Lower leg skin (tissue), 4 donors: ENCODE measurements around the gene POLR2L. TPM values are rescaled to one million over a fixed set of nuclear protein-coding genes. Genes with fewer than 3 reads are reported as not detected.

Experiments
- DNase-seq, 2 donors: peaks; one replicate each; pipeline ENCODE4 v3.0.0-alpha.2; 2019; ENCODE audit warnings: low spot score in 2 of 2
- H3K4me3 ChIP-seq: fragments of 200-600 bp; sonication (generic); 2 replicates; pipeline ENCODE4 v1.5.1; 2017; ENCODE audit warnings: mild to moderate bottlenecking, low read depth; ENCODE audit not compliant: poor library complexity, severe bottlenecking
- CTCF ChIP-seq, 3 donors: fragments of 450-650 bp; IDR thresholded peaks; one replicate each; pipeline ENCODE4 v1.5.1; 2016; ENCODE audit warnings: antibody characterized with exemption in 3 of 3, mild to moderate bottlenecking in 3 of 3, moderate library complexity in 2 of 3
- POLR2A ChIP-seq, 2 donors: fragments of 450-650 bp; IDR thresholded peaks; one replicate each; pipeline ENCODE4 v1.6.1; 2016 to 2017; ENCODE audit warnings: antibody characterized with exemption in 2 of 2, mild to moderate bottlenecking in 1 of 2, moderate library complexity in 1 of 2
- WGBS, 2 donors: methylation state at CpG; one replicate each; pipeline ENCODE4 v1.1.5; 2018; 5-methylcytosine and 5-hydroxymethylcytosine counted together
- intact Hi-C: fragments of 100-400 bp; cut with DNase I; formaldehyde crosslinking; loops from one replicate; pipeline ENCODE4 v1.15.0; 2023; ENCODE audit warnings: low total_unique reads
- total RNA-seq, 4 donors: library from RNA; depleted of rRNA; stranded (reverse); fragments of >200 nt; gene quantifications; one replicate each; pipeline ENCODE4 v1.1.0, GENCODE V29; 2016

The POLR2L gene
- total RNA-seq, 4 donors from 2014 or later: 39.1 to 61.2 (median 51.4) TPM

GRCh38 chr11:792535-792821, 49.9 kb downstream of the POLR2L start:
- 90 to 96% methylated on average over 10 to 12 of the region's 15 CpGs for WGBS, 2 donors
- no peak for DNase-seq
- intact Hi-C loops: no loop called here
- TF ChIP-seq CTCF (IDR thresholded peaks at IDR 0.05): no peak
- TF ChIP-seq POLR2A (IDR thresholded peaks at IDR 0.05): no peak
- no peak overlapping the region for H3K4me3 ChIP-seq

DNA sequence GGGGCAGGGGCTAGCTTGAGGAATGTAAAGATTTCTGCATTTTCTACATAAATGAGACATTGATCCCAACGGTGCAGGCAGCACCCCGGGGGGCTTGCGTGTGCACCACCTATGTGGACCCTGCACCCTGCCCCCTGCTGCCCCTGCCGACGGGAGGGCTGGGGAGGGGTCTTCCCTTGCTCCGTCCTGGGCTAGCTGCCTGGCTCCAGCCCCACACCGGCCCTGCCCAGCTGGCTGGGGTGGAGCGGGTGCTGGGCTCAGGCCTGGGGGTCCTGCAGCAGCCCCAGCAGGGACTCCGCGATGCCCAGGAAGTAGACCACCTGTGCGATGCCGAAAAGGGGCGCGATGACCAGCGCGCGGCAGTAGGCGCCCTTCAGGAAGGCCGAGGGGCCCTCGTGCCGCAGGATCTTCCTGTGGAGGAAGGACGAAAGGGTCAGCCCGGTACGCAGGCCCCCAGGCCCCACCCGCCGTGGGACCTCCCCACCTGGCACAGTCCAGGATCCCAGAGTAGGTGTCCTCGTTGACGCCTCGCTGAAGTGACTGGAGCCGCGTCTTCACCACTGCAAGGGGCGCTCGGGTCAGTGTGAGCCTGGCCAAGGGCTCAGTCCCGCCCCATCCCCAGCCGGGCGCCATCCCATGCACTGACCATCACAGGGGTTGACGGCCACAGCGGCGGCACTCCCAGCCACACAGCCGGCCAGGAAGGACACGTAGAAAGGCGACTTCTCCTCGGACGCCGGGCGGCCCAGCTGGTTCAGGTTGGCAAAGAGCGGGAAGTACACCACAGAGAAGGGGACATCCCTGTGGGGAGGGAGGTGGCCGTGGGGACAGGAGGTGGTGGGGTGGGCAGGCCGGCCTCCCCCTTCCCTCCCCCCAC, 50.4 kb downstream of the POLR2L start:
- WGBS, 2 donors: 92 to 93% methylated on average over 36 to 49 of the region's 49 CpGs
- DNase-seq: no peak
- no peak for TF ChIP-seq CTCF (IDR thresholded peaks at IDR 0.05)
- TF ChIP-seq POLR2A (IDR thresholded peaks at IDR 0.05): no peak
- no peak overlapping the region for H3K4me3 ChIP-seq
- intact Hi-C loops: no loop called here

GRCh38 chr11:790721-791564, 51.4 kb downstream of the POLR2L start:
- TF ChIP-seq POLR2A (IDR thresholded peaks at IDR 0.05): no peak
- TF ChIP-seq CTCF (IDR thresholded peaks at IDR 0.05): no peak
- no peak overlapping the region for H3K4me3 ChIP-seq
- DNase-seq: no peak
- intact Hi-C loops: no loop called here
- WGBS, 2 donors: 62% methylated on average over 15 to 18 of the region's 18 CpGs

- 20 to 34% methylated on average over 3 to 7 of the region's 44 CpGs for WGBS, 2 donors
- TF ChIP-seq POLR2A (IDR thresholded peaks at IDR 0.05): no peak
- TF ChIP-seq CTCF (IDR thresholded peaks at IDR 0.05): no peak
- intact Hi-C loops: no loop called here
- no peak within 1 kb of the TSS for H3K4me3 ChIP-seq
- no peak for DNase-seq
Measured at GRCh38 chr11:789943-790342, 52.4 kb downstream of the POLR2L start, which contains the start of gene CEND1. Gene CEND1 (minus strand): TSS chr11:790090. CDS start chr11:788576, 1,514 bp downstream.

Other genes with a start within 250 kb of the POLR2L start
- gene IRF7, start 226.6 kb downstream of the POLR2L start, total RNA-seq: 10 to 100 TPM; 33.7 to 40.9 (median 36.6) TPM
- not detected for gene CDHR5, start 217.6 kb downstream of the POLR2L start, total RNA-seq
- not detected for gene SCT, start 215.3 kb downstream of the POLR2L start, total RNA-seq
- gene DRD4, start 205.3 kb downstream of the POLR2L start, total RNA-seq: 1 to 10 TPM in 1 of 4 donors, under 1 TPM in 1, not detected in 2; 0.23 to 2.0 TPM
- gene DEAF1, start 147.3 kb downstream of the POLR2L start, total RNA-seq: 10 to 100 TPM; 31.1 to 57.0 (median 39.6) TPM
- gene TMEM80, start 146.7 kb downstream of the POLR2L start, total RNA-seq: 10 to 100 TPM; 28.9 to 70.9 (median 42.9) TPM
- 100 to 1,000 TPM; 143 to 242 (median 164) TPM for gene EPS8L2, start 136.3 kb downstream of the POLR2L start, total RNA-seq
- 100 to 1,000 TPM; 167 to 249 (median 183) TPM for gene TALDO1, start 95.1 kb downstream of the POLR2L start, total RNA-seq
- gene GATD1, start 65.0 kb downstream of the POLR2L start, total RNA-seq: 10 to 100 TPM; 30.9 to 52.4 (median 39.8) TPM
- not detected for gene CEND1, start 52.4 kb downstream of the POLR2L start, total RNA-seq
- 10 to 100 TPM; 10.9 to 19.2 (median 14.8) TPM for gene SLC25A22, start 44.2 kb downstream of the POLR2L start, total RNA-seq
- 10 to 100 TPM; 16.4 to 44.3 (median 24.5) TPM for gene PIDD1, start 37.3 kb downstream of the POLR2L start, total RNA-seq
- 1,000 to 10,000 TPM in 1 of 4 donors, 100 to 1,000 TPM in 3; 479 to 1,471 (median 745) TPM for gene RPLP2, start 32.6 kb downstream of the POLR2L start, total RNA-seq
- 10 to 100 TPM; 55.5 to 99.7 (median 72.4) TPM for gene PNPLA2, start 23.6 kb downstream of the POLR2L start, total RNA-seq
- 10 to 100 TPM; 14.5 to 47.9 (median 32.3) TPM for gene CRACR2B, start 14.6 kb downstream of the POLR2L start, total RNA-seq
- gene CD151, start 9.6 kb downstream of the POLR2L start, total RNA-seq: 100 to 1,000 TPM; 124 to 186 (median 157) TPM
- 10 to 100 TPM; 57.3 to 88.3 (median 70.7) TPM for gene TSPAN4, start 323 bp upstream of the POLR2L start, total RNA-seq
- gene CHID1, start 68.3 kb upstream of the POLR2L start, total RNA-seq: 10 to 100 TPM; 35.5 to 59.4 (median 50.7) TPM
- 10 to 100 TPM; 33.6 to 76.6 (median 46.4) TPM for gene AP2A2, start 83.3 kb upstream of the POLR2L start, total RNA-seq
- gene MUC6, start 194.2 kb upstream of the POLR2L start, total RNA-seq: not detected
- under 1 TPM in 1 of 4 donors, not detected in 3; 0.02 TPM for gene MUC2, start 232.3 kb upstream of the POLR2L start, total RNA-seq